ENCODE results near the gene ANGPTL5.
"Not testable (repeated sequence)": the region's sequence is repeated elsewhere in the genome, so short reads cannot be mapped to it uniquely, and the experiment has no call there.

ANGPTL5 gene

GRCh38 chr11:101881586-101881985 is 34.7 kb downstream of the ANGPTL5 start:
- DNase-seq: no peak

GRCh38 chr11:101880222-101880621 is 36.1 kb downstream of the ANGPTL5 start:
- no peak for DNase-seq

- DNase-seq: no peak
Observed at GRCh38 chr11:101872171-101872882, 44.0 kb downstream of the ANGPTL5 start.

GRCh38 chr11:101870510-101870909 is 45.8 kb downstream of the ANGPTL5 start:
- no peak for DNase-seq

GRCh38 chr11:101867951-101868350 is 48.4 kb downstream of the ANGPTL5 start:
- no peak for DNase-seq

- DNase-seq: no peak
Observed at GRCh38 chr11:101866619-101867491, 49.5 kb downstream of the ANGPTL5 start.

GRCh38 chr11:101864098-101864497 is 52.2 kb downstream of the ANGPTL5 start:
- DNase-seq: no peak

DNA sequence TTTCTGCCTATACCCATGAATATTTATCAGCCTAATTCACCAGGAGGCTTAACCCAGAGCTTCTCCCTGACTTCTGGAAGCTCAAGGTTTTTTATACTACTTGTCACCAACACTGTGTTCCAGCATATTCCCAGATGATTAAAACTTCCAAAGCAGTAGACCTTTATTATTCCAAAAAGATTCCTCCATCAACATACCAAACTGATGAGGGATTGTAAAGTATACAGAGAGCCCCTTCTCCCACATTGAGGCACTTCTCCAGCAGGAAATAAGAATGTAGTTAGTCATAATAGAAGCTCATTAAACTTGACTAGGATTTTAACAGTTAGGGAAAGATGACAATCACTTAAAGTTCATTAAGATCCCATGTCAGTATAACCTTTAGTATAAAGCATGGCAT is 53.0 kb downstream of the ANGPTL5 start:
- no peak for DNase-seq

GRCh38 chr11:101862391-101863233 is 53.7 kb downstream of the ANGPTL5 start:
- no peak for DNase-seq

DNA sequence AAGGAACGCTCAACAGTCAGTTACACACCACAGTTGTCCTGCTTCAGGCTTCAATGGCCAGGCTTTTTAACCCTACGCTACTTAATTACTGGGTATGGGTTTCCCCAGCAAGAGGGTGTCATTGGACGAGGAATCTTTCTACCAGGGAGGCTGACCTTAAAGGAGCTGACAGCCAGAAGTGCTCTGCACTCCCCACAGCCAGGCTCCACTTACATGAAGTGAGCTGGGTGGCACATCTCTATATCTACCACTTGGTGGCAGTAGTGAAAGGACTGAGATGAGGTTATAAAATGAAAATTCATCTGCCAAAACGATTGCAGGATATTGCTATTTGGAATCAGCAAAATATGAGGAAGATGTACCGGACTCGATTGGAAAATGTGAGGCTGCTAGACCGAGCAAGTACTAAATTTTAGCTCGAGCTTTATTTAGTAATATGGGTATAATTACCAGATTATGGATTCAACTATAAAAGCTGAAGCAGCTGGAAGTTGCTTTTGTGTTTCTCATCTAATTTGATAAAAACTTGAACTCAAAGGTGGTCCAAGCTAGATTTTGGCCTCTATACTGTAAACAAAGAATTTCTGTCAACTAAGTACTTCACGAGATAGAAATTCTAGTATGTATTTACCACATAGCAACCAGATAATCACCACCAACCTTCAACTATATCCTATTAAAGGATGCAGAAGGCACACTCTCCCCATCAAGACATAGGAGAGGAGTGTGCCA is 55.5 kb downstream of the ANGPTL5 start:
- no peak for DNase-seq

DNA sequence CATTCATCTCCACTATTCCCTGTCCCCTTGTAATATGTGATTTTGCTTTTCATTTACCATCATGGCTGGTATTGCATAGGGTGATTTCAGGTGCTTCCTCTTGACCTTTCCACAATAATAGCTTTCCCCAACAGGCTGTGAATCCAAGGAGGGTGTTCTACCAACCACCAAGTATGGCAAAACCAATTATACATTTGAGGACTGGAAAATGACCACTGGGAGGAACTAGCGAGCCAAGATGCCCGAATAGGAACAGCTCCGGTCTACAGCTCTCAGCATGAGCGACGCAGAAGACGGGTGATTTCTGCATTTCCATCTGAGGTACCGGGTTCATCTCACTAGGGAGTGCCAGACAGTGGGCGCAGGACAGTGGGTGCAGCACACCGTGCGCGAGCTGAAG is 64.1 kb downstream of the ANGPTL5 start:
- not testable (repeated sequence) for DNase-seq

GRCh38 chr11:101848262-101848661 is 68.1 kb downstream of the ANGPTL5 start:
- DNase-seq: no peak

DNA sequence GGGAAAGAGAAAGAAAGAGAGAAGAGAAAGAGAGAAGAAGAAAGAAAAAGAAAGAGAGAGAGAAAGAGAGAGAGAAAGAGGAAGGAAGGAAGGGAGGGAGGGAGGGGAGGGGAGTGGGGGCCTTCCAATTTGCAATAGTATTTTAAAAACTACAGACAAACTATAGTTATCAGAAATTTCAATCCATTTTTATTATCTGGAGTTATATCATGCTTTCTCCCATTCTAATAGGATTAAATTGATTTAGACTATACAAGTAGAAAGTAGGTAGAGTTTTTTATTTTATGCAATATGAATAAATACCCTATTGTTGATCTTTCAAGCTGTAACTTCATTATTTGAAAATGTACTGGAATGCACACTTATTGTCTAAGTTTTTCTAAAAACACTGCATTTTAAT is 71.7 kb downstream of the ANGPTL5 start:
- DNase-seq: no peak

- DNase-seq: no peak
Observed at GRCh38 chr11:101840704-101841103, 75.6 kb downstream of the ANGPTL5 start.
